ENCODE data around the gene HIGD2B. TPM values are rescaled to one million over a fixed set of nuclear protein-coding genes. Genes with fewer than 3 reads are reported as not detected.
A peak's percentile ranks its signal among the peaks of the same experiment; 100 is the strongest.

Gene HIGD2B
- under 1 TPM; 0.27 to 0.32 TPM for total RNA-seq

- H3K36me3 Mint-ChIP-seq (ENCODE audit: low read depth): no peaks in the 10 kb centered on the region
- peak within 1 kb of the TSS; percentile 95 for H3K4me3 Mint-ChIP-seq
- peak within 1 kb of the TSS; percentile 91 for H3K27ac Mint-ChIP-seq
- CTCF ChIA-PET: interaction anchor here (0.6 to 2.0 kb wide), 6 partner anchors 13 to 203 kb away, joined by 3 to 11 read pairs (median 3); no protein-coding TSS in a partner anchor
- peaks cover 16% of the 10 kb centered on the region for H3K4me1 Mint-ChIP-seq (ENCODE audit: low read depth)
- intact Hi-C loops (cut with micrococcal nuclease): no loop called here
- TF ChIP-seq CTCF (IDR thresholded peaks at IDR 0.05): no peak
- peak; percentile 94 for DNase-seq
- no peaks in the 10 kb centered on the region for H3K9me3 Mint-ChIP-seq
- H3K27me3 Mint-ChIP-seq: no peaks in the 10 kb centered on the region
- ATAC-seq: peak; percentile 97
- POLR2A ChIA-PET: interaction anchor here (1.0 to 2.1 kb wide), 6 partner anchors 9 to 310 kb away, joined by 3 to 6 read pairs (median 4); partner anchors contain the start of genes ADPGK and HEXA
Observed at GRCh38 chr15:72685925-72686794, at the start of gene HIGD2B, which contains the start of gene BBS4. Gene HIGD2B (minus strand): TSS chr15:72686182. CDS start chr15:72676374, 9,808 bp downstream. Gene BBS4 (plus strand): TSS chr15:72686207. CDS start chr15:72686228, 21 bp downstream.

- POLR2A ChIA-PET: no interaction called here
- CTCF ChIA-PET: interaction anchor here (7.4 kb wide), 1 partner anchor 12 kb away, joined by 69 read pairs; no protein-coding TSS in a partner anchor
Observed at GRCh38 chr15:72735111-72735510, 49.1 kb upstream of the HIGD2B start.

GRCh38 chr15:72733941-72734738 is 48.2 kb upstream of the HIGD2B start:
- intact Hi-C loops (cut with micrococcal nuclease): no loop called here
- H3K27me3 Mint-ChIP-seq: no peaks in the 10 kb centered on the region
- ATAC-seq: no peak
- ChIA-PET CTCF (interaction anchor here (7.4 kb wide), 1 partner anchor 11 kb away, joined by 69 read pairs; no protein-coding TSS in a partner anchor), POLR2A (interaction anchor here (1.2 to 1.5 kb wide), 2 partner anchors 9 to 19 kb away, joined by 3 to 4 read pairs; no protein-coding TSS in a partner anchor)
- peaks cover 36% of the 10 kb centered on the region for H3K36me3 Mint-ChIP-seq (ENCODE audit: low read depth)
- no peak overlapping the region for H3K4me3 Mint-ChIP-seq
- H3K27ac Mint-ChIP-seq: no peak overlapping the region
- no peaks in the 10 kb centered on the region for H3K9me3 Mint-ChIP-seq
- no peak for DNase-seq
- peaks cover 3% of the 10 kb centered on the region for H3K4me1 Mint-ChIP-seq (ENCODE audit: low read depth)
- TF ChIP-seq CTCF (IDR thresholded peaks at IDR 0.05): no peak

More at GRCh38 chr15:72735111-72735510, 49.1 kb upstream of the HIGD2B start:
- Mint-ChIP-seq H3K27me3 (no peaks in the 10 kb centered on the region), H3K9me3 (no peaks in the 10 kb centered on the region), H3K4me3 (no peak overlapping the region), H3K36me3 (ENCODE audit: low read depth) (peaks cover 40% of the 10 kb centered on the region), H3K4me1 (ENCODE audit: low read depth) (peaks cover 12% of the 10 kb centered on the region), H3K27ac (no peak overlapping the region)
- intact Hi-C loops (cut with micrococcal nuclease): no loop called here
- TF ChIP-seq CTCF (IDR thresholded peaks at IDR 0.05): no peak
- ATAC-seq: no peak
- no peak for DNase-seq

GRCh38 chr15:72732516-72732915 is 46.5 kb upstream of the HIGD2B start:
- no peak for TF ChIP-seq CTCF (IDR thresholded peaks at IDR 0.05)
- H3K36me3 Mint-ChIP-seq (ENCODE audit: low read depth): peaks cover 26% of the 10 kb centered on the region
- no peak overlapping the region for H3K27ac Mint-ChIP-seq
- H3K4me3 Mint-ChIP-seq: no peak overlapping the region
- ATAC-seq (no peak), DNase-seq (no peak)
- intact Hi-C loops (cut with micrococcal nuclease): no loop called here
- no peaks in the 10 kb centered on the region for H3K27me3 Mint-ChIP-seq
- POLR2A ChIA-PET: interaction anchor here (1.2 kb wide), 1 partner anchor 51 kb away, joined by 3 read pairs; the partner anchor contains the start of gene ADPGK
- CTCF ChIA-PET: interaction anchor here (7.4 kb wide), 1 partner anchor 10 kb away, joined by 69 read pairs; no protein-coding TSS in a partner anchor
- H3K9me3 Mint-ChIP-seq: no peaks in the 10 kb centered on the region
- no peaks in the 10 kb centered on the region for H3K4me1 Mint-ChIP-seq (ENCODE audit: low read depth)
